ENCODE data around the gene ARFIP1.

The ARFIP1 gene

DNA sequence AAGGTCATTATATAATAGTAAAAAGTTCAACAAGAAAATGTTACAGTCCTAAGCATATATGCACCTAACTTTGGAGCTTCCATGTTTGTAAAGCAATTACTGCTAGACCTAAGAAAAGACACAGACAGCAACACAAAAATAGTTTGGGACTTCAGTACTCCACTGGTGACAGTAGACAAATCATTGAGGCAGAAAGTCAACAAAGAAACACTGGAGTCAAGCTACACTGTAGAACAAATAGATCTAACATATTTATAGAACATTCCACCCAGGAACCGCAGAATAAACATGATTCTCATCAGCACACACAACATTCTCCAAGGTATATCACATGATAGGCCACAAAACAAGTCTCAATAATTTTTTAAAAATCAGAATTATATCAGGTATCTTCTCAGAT is 42.6 kb downstream of the ARFIP1 start:
- TF ChIP-seq, protein P1, sequence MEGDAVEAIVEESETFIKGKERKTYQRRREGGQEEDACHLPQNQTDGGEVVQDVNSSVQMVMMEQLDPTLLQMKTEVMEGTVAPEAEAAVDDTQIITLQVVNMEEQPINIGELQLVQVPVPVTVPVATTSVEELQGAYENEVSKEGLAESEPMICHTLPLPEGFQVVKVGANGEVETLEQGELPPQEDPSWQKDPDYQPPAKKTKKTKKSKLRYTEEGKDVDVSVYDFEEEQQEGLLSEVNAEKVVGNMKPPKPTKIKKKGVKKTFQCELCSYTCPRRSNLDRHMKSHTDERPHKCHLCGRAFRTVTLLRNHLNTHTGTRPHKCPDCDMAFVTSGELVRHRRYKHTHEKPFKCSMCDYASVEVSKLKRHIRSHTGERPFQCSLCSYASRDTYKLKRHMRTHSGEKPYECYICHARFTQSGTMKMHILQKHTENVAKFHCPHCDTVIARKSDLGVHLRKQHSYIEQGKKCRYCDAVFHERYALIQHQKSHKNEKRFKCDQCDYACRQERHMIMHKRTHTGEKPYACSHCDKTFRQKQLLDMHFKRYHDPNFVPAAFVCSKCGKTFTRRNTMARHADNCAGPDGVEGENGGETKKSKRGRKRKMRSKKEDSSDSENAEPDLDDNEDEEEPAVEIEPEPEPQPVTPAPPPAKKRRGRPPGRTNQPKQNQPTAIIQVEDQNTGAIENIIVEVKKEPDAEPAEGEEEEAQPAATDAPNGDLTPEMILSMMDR (conservative IDR thresholded peaks at IDR 0.05; ENCODE audit: low read depth, low read length): no peak
- H3K36me3 ChIP-seq (ENCODE audit: insufficient read depth): no peaks in the 10 kb centered on the region

GRCh38 chr4:152824561-152824960 is 44.8 kb downstream of the ARFIP1 start:
- H3K79me2 ChIP-seq (ENCODE audit: insufficient read depth, low read depth): no peaks in the 10 kb centered on the region
- no peaks in the 10 kb centered on the region for H4K20me1 ChIP-seq (ENCODE audit: insufficient read depth)
- no peaks in the 10 kb centered on the region for H3K27me3 ChIP-seq (ENCODE audit: insufficient read depth, low read depth)
- H3K4me1 ChIP-seq (ENCODE audit: low read depth, poor library complexity, severe bottlenecking): no peaks in the 10 kb centered on the region
- H3K9ac ChIP-seq: no peak overlapping the region
- no peak overlapping the region for H3K27ac ChIP-seq
- no peak overlapping the region for H3K4me3 ChIP-seq (IDR thresholded peaks at IDR 0.05; ENCODE audit: insufficient read depth, low read depth, low read length)
- no peak overlapping the region for H2AFZ ChIP-seq (ENCODE audit: low read depth)
- H3K36me3 ChIP-seq (ENCODE audit: insufficient read depth): no peaks in the 10 kb centered on the region
- no peak overlapping the region for H3K4me2 ChIP-seq
- TF ChIP-seq, protein P1 (conservative IDR thresholded peaks at IDR 0.05; ENCODE audit: low read depth, low read length): no peak

More for the DNA sequence above, 42.6 kb downstream of the ARFIP1 start:
- Histone ChIP-seq H3K4me2 (no peak overlapping the region), H3K4me1 (ENCODE audit: low read depth, poor library complexity, severe bottlenecking) (peaks cover 3% of the 10 kb centered on the region), H3K9ac (no peak overlapping the region), H3K27me3 (ENCODE audit: insufficient read depth, low read depth) (no peaks in the 10 kb centered on the region), H3K79me2 (ENCODE audit: insufficient read depth, low read depth) (no peaks in the 10 kb centered on the region; the same call in 1 of the 2 replicates), H3K4me3 (IDR thresholded peaks at IDR 0.05; ENCODE audit: insufficient read depth, low read depth, low read length) (no peak overlapping the region), H4K20me1 (ENCODE audit: insufficient read depth) (no peaks in the 10 kb centered on the region), H2AFZ (ENCODE audit: low read depth) (no peak overlapping the region), H3K27ac (no peak overlapping the region)

- Histone ChIP-seq H3K9ac (no peak overlapping the region), H3K4me3 (IDR thresholded peaks at IDR 0.05; ENCODE audit: insufficient read depth, low read depth, low read length) (no peak overlapping the region), H3K4me1 (ENCODE audit: low read depth, poor library complexity, severe bottlenecking) (no peaks in the 10 kb centered on the region), H3K27me3 (ENCODE audit: insufficient read depth, low read depth) (no peaks in the 10 kb centered on the region), H3K79me2 (ENCODE audit: insufficient read depth, low read depth) (no peaks in the 10 kb centered on the region), H2AFZ (ENCODE audit: low read depth) (no peak overlapping the region), H3K27ac (no peak overlapping the region), H4K20me1 (ENCODE audit: insufficient read depth) (no peaks in the 10 kb centered on the region), H3K4me2 (no peak overlapping the region), H3K36me3 (ENCODE audit: insufficient read depth) (no peaks in the 10 kb centered on the region)
- TF ChIP-seq, protein P1 (conservative IDR thresholded peaks at IDR 0.05; ENCODE audit: low read depth, low read length): no peak
These were observed 45.6 kb downstream of the ARFIP1 start for GRCh38 chr4:152825336-152825735.

GRCh38 chr4:152828122-152828521 is 48.4 kb downstream of the ARFIP1 start:
- Histone ChIP-seq H3K36me3 (ENCODE audit: insufficient read depth) (no peaks in the 10 kb centered on the region), H3K4me3 (IDR thresholded peaks at IDR 0.05; ENCODE audit: insufficient read depth, low read depth, low read length) (no peak overlapping the region), H3K27me3 (ENCODE audit: insufficient read depth, low read depth) (no peaks in the 10 kb centered on the region), H4K20me1 (ENCODE audit: insufficient read depth) (no peaks in the 10 kb centered on the region), H3K79me2 (ENCODE audit: insufficient read depth, low read depth) (no peaks in the 10 kb centered on the region), H3K9ac (no peak overlapping the region), H3K27ac (no peak overlapping the region), H3K4me1 (ENCODE audit: low read depth, poor library complexity, severe bottlenecking) (no peaks in the 10 kb centered on the region), H2AFZ (ENCODE audit: low read depth) (no peak overlapping the region), H3K4me2 (no peak overlapping the region)
- TF ChIP-seq, protein P1 (conservative IDR thresholded peaks at IDR 0.05; ENCODE audit: low read depth, low read length): no peak

Measured in KMS-11 (cell line).